ENCODE results near the gene ZNF500.
"Not testable (repeated sequence)": the region's sequence is repeated elsewhere in the genome, so short reads cannot be mapped to it uniquely, and the experiment has no call there.

The ZNF500 gene

DNA sequence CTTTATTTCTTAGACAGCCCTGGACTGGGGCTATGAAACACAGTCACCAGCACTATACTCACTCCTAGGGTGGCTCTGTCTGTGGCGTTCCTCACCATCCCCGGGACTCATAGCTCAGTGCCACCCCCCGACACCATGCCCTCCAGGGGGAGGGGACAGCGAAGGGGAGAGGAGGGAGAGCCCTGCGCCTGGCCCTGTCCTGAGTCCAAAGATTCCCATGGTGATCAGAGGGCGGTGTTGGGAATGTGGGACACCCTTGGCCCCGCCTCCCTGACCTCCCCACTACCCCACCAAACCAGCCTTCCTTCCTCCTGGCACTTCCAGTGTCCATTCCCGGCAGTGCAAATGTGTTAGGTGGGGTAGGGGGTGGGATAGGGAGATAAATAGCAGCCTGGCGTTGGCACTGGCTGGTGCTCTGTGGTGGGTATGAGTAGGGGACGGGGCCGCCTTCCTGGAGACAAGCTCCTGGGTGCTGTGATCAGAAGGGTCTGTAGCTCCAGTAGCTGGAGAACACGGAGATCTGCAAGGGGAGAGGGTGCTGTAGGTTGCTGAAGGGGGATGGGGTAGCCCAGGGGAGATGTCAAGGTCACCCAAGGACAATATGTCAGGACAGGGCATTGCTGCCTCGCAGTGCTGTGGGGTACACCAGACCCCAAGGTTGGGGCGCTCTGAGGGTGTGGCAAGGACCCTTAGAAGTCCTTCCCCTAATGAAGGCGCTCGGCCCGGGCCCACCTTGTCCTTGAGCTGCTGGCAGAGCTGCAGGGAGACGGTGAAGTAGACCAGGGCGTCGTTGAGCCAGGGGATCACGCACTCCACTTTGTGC lies 30.2 kb upstream of the ZNF500 start:
- DNase-seq (ENCODE audit: low read depth in 2 of 2): no peak

DNA sequence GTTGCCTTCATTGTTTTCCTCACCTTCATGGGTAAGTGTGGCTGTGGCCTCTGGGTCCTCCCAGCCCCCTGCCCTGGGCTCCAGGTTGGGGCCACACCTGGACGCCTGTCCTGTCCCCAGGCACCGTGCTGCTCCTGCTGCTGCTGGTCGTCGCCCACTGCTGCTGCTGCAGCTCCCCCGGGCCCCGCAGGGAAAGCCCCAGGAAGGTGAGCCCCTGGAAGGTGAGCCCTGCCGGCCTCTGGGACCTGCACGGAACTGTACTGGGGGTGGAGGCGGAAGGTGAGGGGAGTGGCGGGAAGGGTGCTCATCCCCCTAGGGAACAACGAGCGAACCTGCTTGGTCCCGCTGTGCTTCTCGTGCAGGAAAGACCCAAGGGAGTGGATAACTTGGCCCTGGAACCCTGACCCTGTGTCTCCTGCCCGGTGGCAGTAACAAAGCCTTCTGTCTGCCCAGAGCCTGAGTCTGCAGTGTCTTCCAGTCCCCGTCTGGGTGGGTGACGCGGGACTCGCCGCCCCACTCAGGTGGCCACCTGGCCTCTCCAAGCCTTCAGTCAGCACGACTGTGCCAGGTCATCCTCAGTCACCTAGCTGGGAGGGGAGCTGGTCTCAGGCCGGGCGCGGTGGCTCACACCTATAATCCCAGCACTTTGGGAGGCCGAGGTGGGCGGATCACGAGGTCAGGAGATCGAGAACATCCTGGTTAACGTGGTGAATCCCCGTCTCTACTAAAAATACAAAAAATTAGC lies 29.0 kb upstream of the ZNF500 start:
- DNase-seq (ENCODE audit: low read depth in 2 of 2): no peak

DNA sequence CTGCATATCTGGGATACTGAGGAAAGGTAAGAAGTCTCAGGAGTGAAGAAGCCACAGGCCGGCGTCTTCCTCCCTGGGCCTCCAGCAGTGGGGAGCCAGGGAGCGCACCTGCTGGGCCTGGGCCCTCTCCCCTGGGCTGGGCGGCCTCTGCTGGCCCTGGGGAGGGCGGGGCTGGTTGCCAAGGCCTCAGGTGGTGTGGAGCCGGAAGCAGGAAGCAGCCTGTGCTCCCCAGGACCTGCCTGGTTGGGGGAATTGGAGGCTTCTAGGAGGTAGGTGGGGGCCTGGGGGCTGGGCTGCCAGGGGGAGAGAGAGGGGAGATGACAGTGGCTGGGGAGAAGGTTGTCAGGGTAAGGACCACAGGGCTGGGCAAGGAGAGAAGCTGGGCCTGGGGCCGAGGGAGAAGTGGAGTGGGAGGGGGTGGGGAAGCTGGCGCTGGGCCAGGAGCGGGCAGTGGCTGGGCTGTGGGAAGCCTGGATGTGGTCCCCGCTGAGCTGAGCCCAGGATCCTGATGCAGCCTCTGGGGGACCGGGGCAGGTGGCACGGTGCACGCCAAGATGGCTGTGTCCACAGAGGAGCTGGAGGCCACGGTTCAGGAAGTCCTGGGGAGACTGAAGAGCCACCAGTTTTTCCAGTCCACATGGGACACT lies 28.3 kb upstream of the ZNF500 start, which contains the start of gene SMIM22:
TSS of gene SMIM22 (plus strand) at position 189 of the 647 bp plus-strand sequence. CDS start at position 555, 366 bp downstream.
- no peak for DNase-seq (ENCODE audit: low read depth in 2 of 2)

DNA sequence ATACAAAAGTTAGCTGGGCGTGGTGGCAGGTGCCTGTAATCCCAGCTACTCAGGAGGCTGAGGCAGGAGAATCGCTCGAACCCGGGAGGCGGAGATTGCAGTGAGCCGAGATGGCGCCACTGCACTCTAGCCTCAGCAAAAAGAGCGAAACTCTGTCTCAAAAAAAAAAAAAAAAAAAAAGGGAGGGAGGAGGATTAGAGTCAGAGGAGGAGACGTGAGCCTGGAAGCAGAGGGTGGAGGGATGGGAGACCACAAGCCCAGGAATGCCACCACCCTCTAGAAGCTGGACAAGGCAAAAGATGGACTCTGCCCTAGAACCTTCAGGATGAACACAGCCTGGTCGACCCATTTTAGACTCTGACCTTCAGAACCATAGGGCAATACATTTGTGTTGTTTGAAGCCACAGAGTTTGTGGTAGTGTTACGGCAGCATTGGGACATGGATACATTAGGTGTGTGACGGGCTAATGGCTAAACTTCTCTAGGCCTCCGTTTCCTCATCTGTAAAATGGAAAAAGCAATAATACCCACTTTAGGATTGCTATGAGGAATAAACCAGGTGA lies 26.1 kb upstream of the ZNF500 start:
- no peak for DNase-seq (ENCODE audit: low read depth in 2 of 2)

DNA sequence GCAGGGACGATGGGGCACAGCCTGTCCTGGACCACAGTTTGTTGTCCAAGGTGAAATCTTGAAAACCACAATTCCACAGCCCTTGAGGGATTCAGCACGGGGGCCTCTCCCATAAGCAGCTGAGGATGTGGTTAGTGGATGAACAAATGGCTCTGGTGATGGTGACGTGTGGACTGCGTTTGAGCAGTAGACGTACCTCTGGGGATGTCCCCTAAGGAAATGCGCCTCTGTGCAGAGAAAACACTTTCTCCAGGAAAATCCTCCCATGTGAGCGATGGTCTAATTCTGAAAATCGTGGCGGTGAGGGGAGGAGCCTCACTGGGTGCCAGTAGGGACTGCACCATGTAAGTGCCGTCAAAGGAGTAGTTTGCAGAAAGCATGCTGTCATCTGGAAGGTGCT lies 23.9 kb upstream of the ZNF500 start:
- DNase-seq (ENCODE audit: low read depth in 2 of 2): no peak

DNA sequence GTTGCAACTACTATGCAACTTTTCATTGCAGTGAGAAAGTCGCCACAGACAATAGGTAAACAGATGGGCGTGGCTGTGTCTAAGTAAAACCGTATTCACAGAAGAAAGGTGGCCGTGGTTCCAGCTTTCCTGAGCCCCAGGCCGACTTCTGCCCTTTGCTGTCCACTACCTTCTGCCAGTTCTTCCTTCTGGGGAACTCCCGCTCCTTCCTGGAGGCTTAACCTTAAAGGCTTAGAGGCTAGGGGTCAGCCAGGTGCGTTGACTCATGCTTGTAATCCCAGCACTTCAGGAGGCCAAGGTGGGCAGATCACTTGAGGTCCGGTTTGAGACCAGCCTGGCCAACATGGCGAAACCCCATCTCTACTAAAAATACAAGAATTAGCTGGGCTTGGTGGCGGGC lies 23.3 kb upstream of the ZNF500 start:
- DNase-seq (ENCODE audit: low read depth in 2 of 2): no peak

DNA sequence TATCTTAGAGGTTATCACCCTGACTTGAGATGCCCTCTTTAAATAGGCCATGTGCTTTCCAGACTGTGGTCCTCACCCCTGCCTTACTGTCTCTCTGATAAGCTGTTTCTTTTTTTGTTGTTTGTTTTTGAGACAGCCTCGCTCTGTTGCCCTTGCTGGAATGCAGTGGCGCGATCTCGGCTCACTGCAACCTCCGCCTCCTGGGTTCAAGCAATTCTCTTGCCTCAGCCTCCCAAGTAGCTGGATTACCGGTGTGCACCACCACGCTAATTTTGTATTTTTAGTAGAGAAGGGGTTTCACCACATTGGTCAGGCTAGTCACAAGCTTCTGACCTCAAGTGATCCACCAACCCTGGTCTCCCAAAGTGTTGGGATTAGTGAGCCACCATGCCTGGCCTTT lies 21.9 kb upstream of the ZNF500 start:
- DNase-seq (ENCODE audit: low read depth in 2 of 2): no peak

DNA sequence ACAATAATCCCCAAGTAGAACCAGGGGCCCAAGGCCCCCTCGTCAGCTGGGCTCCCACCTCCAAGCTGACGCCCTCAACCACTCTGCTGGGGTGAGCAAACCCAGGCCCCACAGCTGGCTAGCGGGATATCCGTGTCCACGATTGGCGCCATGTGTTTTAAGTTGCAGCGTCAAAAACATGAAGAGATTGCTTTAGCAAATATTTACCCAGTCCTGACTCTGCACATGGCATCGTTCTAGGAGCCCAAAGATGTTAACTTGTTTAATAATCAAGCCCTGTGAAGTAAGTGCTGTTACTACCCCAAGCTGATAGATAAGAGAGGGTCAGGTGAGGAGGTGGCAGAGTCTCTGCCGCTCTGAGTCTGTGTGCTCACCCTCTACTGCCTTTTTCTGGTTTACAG lies 21.5 kb upstream of the ZNF500 start:
- DNase-seq (ENCODE audit: low read depth in 2 of 2): no peak

DNA sequence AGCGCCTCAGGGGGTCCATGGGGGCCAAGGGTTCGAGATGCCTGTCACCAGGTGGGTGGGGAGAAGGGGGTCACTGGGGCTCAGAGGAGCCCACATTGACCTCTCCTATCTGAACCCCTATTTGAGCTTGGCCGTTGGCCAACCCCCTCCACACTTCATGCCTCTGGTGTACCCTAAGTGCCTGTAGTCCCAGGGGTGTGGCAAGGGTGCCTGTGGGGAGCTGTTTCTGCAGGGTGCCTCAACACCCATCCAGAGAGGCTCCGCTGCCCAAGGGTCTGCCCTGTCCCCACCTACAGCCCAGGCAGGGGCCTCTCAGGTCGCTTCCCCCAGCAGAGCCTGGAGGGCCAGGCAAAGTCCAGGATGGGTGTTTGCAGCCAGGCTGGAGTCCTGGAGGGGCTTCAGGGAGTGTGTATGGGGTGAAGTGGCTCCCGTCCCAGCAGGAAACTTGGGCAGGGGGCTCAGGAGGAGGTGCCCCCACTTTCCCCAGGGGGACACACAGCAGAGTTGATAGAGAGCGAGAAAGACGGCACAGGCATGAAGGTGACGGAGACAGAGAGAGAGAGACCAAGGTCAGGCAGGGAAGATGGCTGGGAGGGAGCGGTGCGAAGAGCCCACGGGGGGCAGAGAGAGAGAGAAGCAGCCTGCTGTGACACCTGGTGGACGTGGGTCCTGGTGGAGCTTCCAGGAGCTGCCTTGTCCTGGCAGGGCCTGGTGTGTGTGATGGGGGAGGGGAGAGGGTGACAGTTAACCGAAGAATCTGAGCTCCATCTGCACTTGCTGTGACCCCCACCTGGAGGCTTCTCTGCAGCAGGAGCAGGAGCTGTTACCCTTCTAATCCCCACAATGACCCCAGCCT lies 20.9 kb upstream of the ZNF500 start, which contains the start of gene SEPTIN12:
TSS of gene SEPTIN12 (minus strand) at position 719 of the 856 bp plus-strand sequence. CDS start at position 19, 700 bp downstream.
- no peak for DNase-seq (ENCODE audit: low read depth in 2 of 2)

DNA sequence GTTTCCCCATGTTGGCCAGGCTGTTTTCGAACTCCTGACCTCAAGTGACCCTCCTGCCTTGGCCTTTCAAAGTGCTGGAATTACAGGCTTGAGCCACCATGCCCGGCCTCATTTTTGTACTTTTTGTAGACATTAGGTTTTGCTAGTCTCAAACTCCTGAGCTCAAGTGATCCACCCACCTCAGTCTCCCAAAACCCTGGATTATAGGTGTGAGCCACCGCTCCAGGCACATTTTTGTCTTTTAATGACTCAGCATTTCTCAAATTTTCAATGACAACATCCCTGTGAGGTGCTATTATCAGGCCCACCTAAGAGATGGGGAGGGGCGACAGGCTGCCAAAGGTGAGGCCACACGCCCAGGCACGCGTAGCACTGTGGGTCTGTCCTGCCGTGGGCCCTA lies 20.1 kb upstream of the ZNF500 start:
- no peak for DNase-seq (ENCODE audit: low read depth in 2 of 2)

DNA sequence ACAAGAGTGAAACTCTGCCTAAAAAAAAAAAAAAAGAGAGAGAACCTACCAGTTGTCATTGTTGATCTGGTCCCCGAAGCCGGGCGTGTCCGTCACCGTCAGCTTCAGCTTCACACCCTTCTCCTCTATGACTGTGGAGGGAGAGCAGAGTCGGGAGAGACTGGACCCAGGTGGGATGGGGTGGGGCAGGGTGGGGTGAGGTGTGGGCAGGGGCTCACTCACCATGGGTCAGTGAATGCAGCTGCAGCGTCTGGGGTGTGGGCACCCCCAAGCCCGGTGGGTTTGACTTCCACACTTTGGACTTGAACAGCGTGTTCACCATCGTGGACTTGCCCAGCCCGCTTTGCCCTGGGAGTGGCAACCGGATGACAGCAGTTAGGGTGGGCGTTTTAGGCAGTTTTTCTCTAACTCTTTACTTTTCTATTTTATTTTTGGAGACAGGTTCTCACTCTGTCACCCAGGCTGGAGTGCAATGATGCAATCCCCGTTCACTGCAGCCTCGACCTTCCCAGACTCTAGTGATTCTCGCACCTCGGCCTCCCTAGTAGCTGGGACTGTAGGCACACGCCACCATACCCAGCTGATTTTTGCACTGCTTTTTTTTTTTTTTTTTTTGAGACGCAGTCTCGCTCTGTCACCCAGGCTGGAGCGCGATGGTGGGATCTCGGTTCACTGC lies 18.9 kb upstream of the ZNF500 start:
- DNase-seq (ENCODE audit: low read depth in 2 of 2): no peak

DNA sequence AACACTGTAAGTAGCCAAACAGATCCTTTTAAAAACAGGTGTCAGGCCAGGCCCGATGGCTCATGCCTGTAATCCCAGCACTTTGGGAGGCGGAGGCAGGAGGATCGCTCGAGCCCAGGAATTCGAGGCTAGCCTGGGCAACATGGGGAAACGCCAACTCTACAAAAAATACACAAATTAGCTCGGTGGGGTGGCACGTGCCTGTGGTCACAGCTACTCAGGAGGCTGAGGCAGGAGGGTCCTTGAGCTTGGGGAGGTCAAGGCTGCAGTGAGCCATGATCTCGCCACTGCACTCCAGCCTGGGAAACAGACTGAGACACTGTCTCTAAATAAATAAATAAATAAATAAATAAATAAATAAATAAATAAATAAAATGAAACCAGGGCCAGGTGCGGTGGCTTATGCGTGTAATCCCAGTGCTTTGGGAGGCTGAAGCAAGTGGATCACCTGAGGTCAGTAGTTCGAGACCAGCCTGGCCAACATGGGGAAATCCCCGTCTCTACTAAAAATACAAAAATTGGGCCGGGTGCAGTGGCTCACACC lies 17.6 kb upstream of the ZNF500 start:
- DNase-seq (ENCODE audit: low read depth in 2 of 2): not testable (repeated sequence)

DNA sequence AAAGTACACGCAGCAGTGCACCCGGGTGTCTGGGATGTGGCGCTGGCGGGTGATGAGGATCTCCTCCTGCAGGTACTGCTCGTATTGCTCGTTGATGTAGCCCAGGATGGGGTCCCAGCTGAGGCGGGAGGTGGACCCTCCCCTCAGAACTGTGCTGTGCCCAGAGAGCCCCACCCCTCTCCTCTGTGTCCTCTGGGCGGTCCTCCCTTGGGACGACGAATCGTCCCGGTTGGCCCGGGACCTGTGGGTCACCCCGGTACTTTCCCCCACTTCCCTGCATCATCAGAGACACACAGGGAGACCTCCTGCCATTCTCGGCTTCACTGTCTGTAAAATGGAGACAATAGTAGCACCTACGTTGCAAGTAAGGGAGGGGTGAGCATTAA lies 17.0 kb upstream of the ZNF500 start:
- DNase-seq (ENCODE audit: low read depth in 2 of 2): no peak

DNA sequence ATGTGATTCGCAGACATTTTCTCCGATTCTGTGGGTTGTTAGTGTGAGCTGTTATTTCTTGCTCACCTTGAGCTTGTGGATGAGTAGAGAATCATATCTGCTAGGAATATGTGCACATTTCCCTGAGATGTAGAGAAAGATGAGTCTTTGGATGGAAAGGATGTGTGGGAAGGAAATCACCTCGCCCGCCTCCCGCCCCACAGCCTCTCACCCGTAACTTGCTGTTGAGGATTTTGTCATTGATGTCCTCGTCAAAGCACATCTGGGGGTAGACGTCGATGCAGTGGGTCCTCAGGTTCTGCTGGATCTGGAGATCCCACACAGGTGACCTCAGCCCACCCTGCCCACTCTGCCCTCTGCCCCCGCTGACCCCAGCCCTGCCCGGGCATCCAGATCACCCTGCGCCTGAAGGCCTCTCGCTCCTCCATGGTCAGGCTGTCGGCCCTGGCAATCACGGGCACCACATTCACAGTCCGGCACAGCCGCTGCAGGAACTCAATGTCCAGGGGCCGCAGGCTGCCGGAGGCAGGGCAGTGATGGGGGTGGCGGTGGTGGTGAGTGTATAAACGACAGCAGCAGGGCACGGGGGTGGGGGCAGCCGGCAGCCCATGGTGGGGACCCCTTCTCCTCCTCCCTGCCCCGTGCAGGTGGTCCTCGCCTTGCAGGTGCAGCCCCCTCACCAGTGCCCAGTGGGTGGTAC lies 16.4 kb upstream of the ZNF500 start:
- DNase-seq (ENCODE audit: low read depth in 2 of 2): no peak

DNA sequence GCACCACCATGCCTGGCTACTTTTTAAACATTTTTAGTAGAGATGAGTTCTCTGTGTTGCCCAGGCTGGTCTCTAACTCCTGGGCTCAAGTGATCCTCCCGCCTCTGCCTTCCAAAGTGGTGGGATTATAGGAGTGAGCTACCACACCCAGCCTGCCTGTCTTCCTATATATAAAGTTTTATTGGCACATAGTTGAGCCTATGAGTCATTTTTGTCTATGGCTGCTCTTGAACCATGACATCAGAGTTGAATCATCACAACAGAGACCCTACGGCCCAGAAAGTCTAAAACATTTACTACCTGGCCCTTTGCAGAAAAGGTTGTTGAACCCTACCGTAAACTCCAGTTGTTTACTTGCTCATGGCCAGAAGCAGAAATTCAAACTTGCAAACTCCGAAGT lies 13.3 kb upstream of the ZNF500 start:
- no peak for DNase-seq (ENCODE audit: low read depth in 2 of 2)

DNA sequence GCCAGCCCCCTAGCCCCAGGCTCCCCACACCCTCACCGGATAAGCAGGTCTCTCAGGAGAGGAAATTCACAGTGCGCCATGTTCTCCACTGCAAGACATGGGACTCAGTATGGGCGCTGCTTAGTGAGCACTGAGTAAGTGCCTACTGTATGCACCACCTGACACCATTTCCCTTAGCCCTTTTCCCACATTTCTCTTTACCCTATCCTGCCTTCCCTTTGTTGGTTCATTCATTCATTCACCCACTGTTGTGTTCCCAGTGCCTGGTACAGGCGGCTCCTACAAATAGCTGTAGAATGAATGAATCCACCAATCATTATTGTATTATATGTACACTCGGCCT lies 11.1 kb upstream of the ZNF500 start:
- DNase-seq (ENCODE audit: low read depth in 2 of 2): no peak

DNA sequence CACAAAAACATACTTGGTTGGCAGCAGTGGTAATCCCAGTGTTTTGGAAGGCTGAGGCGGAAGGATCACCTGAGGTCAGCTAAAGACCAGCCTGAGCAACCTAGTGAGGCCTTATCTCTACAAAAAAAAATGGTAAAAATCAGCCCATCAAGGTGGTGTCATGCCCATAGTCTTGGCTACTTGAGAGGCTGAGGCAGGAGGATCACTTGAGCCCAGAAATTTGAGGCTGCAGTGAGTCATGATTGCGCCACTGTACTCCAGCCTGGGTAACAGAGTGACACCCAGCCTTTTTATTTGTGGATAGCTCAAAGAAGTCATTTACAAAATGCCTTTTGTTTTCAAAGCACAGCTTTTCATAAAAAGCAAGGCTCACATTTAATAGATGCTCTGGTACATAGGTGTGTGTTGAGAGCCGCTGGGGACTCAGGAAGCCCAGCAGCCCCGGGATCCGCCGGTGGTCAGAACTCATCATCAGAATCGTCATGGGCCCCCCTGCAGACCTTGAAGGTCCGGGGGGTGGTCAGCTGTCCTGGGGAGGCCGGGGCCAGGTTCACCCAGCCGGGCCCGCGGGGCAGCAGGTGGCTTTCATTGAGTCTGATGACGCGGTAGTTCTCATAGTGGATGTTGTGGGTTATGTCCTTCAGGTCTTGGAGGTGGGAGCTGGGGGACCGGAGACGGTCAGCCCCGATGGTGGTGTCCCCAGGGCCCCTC lies 10.5 kb upstream of the ZNF500 start:
- no peak for DNase-seq (ENCODE audit: low read depth in 2 of 2)

DNA sequence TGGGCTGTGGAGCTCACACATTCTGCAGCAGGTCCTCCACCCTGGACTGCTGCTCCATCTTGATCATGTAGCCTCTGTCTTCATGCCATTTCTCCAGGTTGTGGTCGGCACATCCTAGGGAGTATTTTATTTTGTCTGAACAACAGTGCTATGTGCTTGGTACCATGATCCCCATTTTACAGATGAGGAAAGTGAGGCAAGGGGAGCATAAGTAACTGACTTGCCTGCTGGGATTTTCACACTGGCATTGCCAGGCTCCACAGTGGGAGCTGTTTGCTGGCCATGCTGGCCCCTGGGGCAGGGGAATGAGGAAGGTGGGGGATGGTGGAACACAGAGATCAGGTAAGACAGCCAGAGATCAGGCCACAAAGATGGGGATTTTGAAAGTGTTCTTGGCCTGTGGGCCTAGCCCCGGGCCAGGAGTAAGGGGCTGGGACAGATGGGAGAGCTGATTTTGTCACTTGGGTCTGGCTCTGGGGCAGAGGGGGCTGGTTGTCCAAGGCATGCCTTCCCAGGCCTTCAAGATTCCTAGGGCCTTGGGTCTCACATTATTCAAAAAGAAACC lies 9.3 kb upstream of the ZNF500 start:
- DNase-seq (ENCODE audit: low read depth in 2 of 2): no peak

DNA sequence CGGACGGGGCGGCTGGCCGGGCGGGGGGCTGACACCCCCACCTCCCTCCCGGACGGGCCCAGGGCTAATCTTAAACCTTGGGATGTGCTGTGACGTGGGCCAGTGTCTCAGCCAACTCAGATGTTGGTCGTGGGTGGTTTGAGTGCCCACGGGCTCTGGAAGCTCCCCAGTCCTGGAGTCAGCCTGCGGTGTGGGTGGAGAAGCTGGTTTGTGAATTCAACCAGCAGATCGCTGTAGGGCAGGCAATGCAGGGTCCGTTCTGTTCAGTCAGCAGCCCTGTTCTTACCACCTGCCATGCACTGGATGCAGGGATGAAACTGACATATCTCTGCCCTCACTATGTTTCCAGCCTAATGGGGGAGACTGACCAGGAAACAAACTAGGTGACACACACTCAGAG lies 8.0 kb upstream of the ZNF500 start:
- DNase-seq (ENCODE audit: low read depth in 2 of 2): no peak
